ENCODE results near the gene CDKN2C. TPM values are rescaled to one million over a fixed set of nuclear protein-coding genes. Genes with fewer than 3 reads are reported as not detected.
"Not testable (repeated sequence)": the region's sequence is repeated elsewhere in the genome, so short reads cannot be mapped to it uniquely, and the experiment has no call there.

CDKN2C gene
- polyA plus RNA-seq (2013, experiment 1 of 2): 0.85 TPM
- 0.71 TPM for polyA plus RNA-seq (2013, experiment 2 of 2)

- Histone ChIP-seq H3K27ac (ENCODE audit: low read depth, low read length, severe bottlenecking) (no peak within 1 kb of the TSS), H3K4me3 (ENCODE audit: extremely low read depth, insufficient read depth, low read length, poor library complexity, severe bottlenecking) (peak within 1 kb of the TSS; percentile 55), H3K9me3 (ENCODE audit: control insufficient read depth, low read length) (no peaks in the 10 kb centered on the region), H3K4me1 (ENCODE audit: control insufficient read depth, insufficient read depth, low read length, poor library complexity, severe bottlenecking) (peaks cover 8% of the 10 kb centered on the region), H3K36me3 (ENCODE audit: control insufficient read depth, insufficient read depth, low read length) (no peaks in the 10 kb centered on the region)
- WGBS, 2 experiments (ENCODE audit: insufficient coverage in 2 of 2): 0 to 1% methylated on average over 30 to 38 of the region's 44 CpGs
Observed at GRCh38 chr1:50969611-50970508, at the start of gene CDKN2C. CDKN2C (plus strand) TSS chr1:50970245; CDS start chr1:50970369, 124 bp downstream.

GRCh38 chr1:50920409-50920808 is 49.6 kb upstream of the CDKN2C start:
- WGBS, 2 experiments (ENCODE audit: insufficient coverage in 2 of 2): 100% methylated on average over 1 of the region's 1 CpG; no CpG with 5 or more reads in 1 of the 2 experiments
- no peak overlapping the region for H3K4me3 ChIP-seq (ENCODE audit: extremely low read depth, insufficient read depth, low read length, poor library complexity, severe bottlenecking)
- no peak overlapping the region for H3K27ac ChIP-seq (ENCODE audit: low read depth, low read length, severe bottlenecking)
- peaks cover 10% of the 10 kb centered on the region for H3K9me3 ChIP-seq (ENCODE audit: control insufficient read depth, low read length)
- no peaks in the 10 kb centered on the region for H3K36me3 ChIP-seq (ENCODE audit: control insufficient read depth, insufficient read depth, low read length)
- no peaks in the 10 kb centered on the region for H3K4me1 ChIP-seq (ENCODE audit: control insufficient read depth, insufficient read depth, low read length, poor library complexity, severe bottlenecking)

- Histone ChIP-seq H3K4me3 (ENCODE audit: extremely low read depth, insufficient read depth, low read length, poor library complexity, severe bottlenecking) (no peak overlapping the region), H3K9me3 (ENCODE audit: control insufficient read depth, low read length) (peaks cover 10% of the 10 kb centered on the region), H3K4me1 (ENCODE audit: control insufficient read depth, insufficient read depth, low read length, poor library complexity, severe bottlenecking) (no peaks in the 10 kb centered on the region), H3K36me3 (ENCODE audit: control insufficient read depth, insufficient read depth, low read length) (no peaks in the 10 kb centered on the region), H3K27ac (ENCODE audit: low read depth, low read length, severe bottlenecking) (no peak overlapping the region)
- 96 to 100% methylated on average over 1 to 3 of the region's 4 CpGs for WGBS, 2 experiments (ENCODE audit: insufficient coverage in 2 of 2)
Observed at GRCh38 chr1:50921029-50921428, 49.0 kb upstream of the CDKN2C start.

- Histone ChIP-seq H3K36me3 (ENCODE audit: control insufficient read depth, insufficient read depth, low read length) (no peaks in the 10 kb centered on the region), H3K27ac (ENCODE audit: low read depth, low read length, severe bottlenecking) (no peak overlapping the region), H3K4me3 (ENCODE audit: extremely low read depth, insufficient read depth, low read length, poor library complexity, severe bottlenecking) (no peak overlapping the region), H3K4me1 (ENCODE audit: control insufficient read depth, insufficient read depth, low read length, poor library complexity, severe bottlenecking) (no peaks in the 10 kb centered on the region), H3K9me3 (ENCODE audit: control insufficient read depth, low read length) (peaks cover 10% of the 10 kb centered on the region)
- WGBS, 2 experiments (ENCODE audit: insufficient coverage in 2 of 2): 83% methylated on average over 1 of the region's 1 CpG; no CpG with 5 or more reads in 1 of the 2 experiments
Observed at GRCh38 chr1:50923564-50923963, 46.5 kb upstream of the CDKN2C start.

GRCh38 chr1:50929376-50929958 is 40.6 kb upstream of the CDKN2C start:
- H3K27ac ChIP-seq (ENCODE audit: low read depth, low read length, severe bottlenecking): no peak overlapping the region
- peaks cover 3% of the 10 kb centered on the region for H3K36me3 ChIP-seq (ENCODE audit: control insufficient read depth, insufficient read depth, low read length)
- no peaks in the 10 kb centered on the region for H3K9me3 ChIP-seq (ENCODE audit: control insufficient read depth, low read length)
- no peaks in the 10 kb centered on the region for H3K4me1 ChIP-seq (ENCODE audit: control insufficient read depth, insufficient read depth, low read length, poor library complexity, severe bottlenecking)
- no CpG with 5 or more reads among the region's 2 CpGs for WGBS, 2 experiments (ENCODE audit: insufficient coverage in 2 of 2)
- H3K4me3 ChIP-seq (ENCODE audit: extremely low read depth, insufficient read depth, low read length, poor library complexity, severe bottlenecking): no peak overlapping the region

GRCh38 chr1:50930193-50930592 is 39.9 kb upstream of the CDKN2C start:
- H3K4me3 ChIP-seq (ENCODE audit: extremely low read depth, insufficient read depth, low read length, poor library complexity, severe bottlenecking): no peak overlapping the region
- H3K36me3 ChIP-seq (ENCODE audit: control insufficient read depth, insufficient read depth, low read length): peaks cover 3% of the 10 kb centered on the region
- H3K9me3 ChIP-seq (ENCODE audit: control insufficient read depth, low read length): no peaks in the 10 kb centered on the region
- H3K4me1 ChIP-seq (ENCODE audit: control insufficient read depth, insufficient read depth, low read length, poor library complexity, severe bottlenecking): no peaks in the 10 kb centered on the region
- no peak overlapping the region for H3K27ac ChIP-seq (ENCODE audit: low read depth, low read length, severe bottlenecking)

GRCh38 chr1:50930965-50931737 is 38.9 kb upstream of the CDKN2C start:
- Histone ChIP-seq H3K4me3 (ENCODE audit: extremely low read depth, insufficient read depth, low read length, poor library complexity, severe bottlenecking) (no peak overlapping the region), H3K27ac (ENCODE audit: low read depth, low read length, severe bottlenecking) (no peak overlapping the region), H3K4me1 (ENCODE audit: control insufficient read depth, insufficient read depth, low read length, poor library complexity, severe bottlenecking) (no peaks in the 10 kb centered on the region), H3K36me3 (ENCODE audit: control insufficient read depth, insufficient read depth, low read length) (peaks cover 3% of the 10 kb centered on the region), H3K9me3 (ENCODE audit: control insufficient read depth, low read length) (no peaks in the 10 kb centered on the region)
- WGBS, 2 experiments (ENCODE audit: insufficient coverage in 2 of 2): 89% methylated on average over 4 of the region's 6 CpGs; no CpG with 5 or more reads in 1 of the 2 experiments

- H3K9me3 ChIP-seq (ENCODE audit: control insufficient read depth, low read length); H3K4me1 ChIP-seq (ENCODE audit: control insufficient read depth, insufficient read depth, low read length, poor library complexity, severe bottlenecking); H3K4me3 ChIP-seq (ENCODE audit: extremely low read depth, insufficient read depth, low read length, poor library complexity, severe bottlenecking); H3K36me3 ChIP-seq (ENCODE audit: control insufficient read depth, insufficient read depth, low read length); H3K27ac ChIP-seq (ENCODE audit: low read depth, low read length, severe bottlenecking): not testable (repeated sequence)
- 92 to 95% methylated on average over 2 to 3 of the region's 4 CpGs for WGBS, 2 experiments (ENCODE audit: insufficient coverage in 2 of 2)
Observed at GRCh38 chr1:50932043-50932442, 38.0 kb upstream of the CDKN2C start.

- H3K27ac ChIP-seq (ENCODE audit: low read depth, low read length, severe bottlenecking); H3K9me3 ChIP-seq (ENCODE audit: control insufficient read depth, low read length); H3K4me1 ChIP-seq (ENCODE audit: control insufficient read depth, insufficient read depth, low read length, poor library complexity, severe bottlenecking); H3K36me3 ChIP-seq (ENCODE audit: control insufficient read depth, insufficient read depth, low read length); H3K4me3 ChIP-seq (ENCODE audit: extremely low read depth, insufficient read depth, low read length, poor library complexity, severe bottlenecking): not testable (repeated sequence)
- WGBS, 2 experiments (ENCODE audit: insufficient coverage in 2 of 2): 100% methylated on average over 1 to 2 of the region's 3 CpGs
Observed at GRCh38 chr1:50933770-50934169, 36.3 kb upstream of the CDKN2C start.

GRCh38 chr1:50934838-50935237 is 35.2 kb upstream of the CDKN2C start:
- no peak overlapping the region for H3K4me3 ChIP-seq (ENCODE audit: extremely low read depth, insufficient read depth, low read length, poor library complexity, severe bottlenecking)
- no peaks in the 10 kb centered on the region for H3K9me3 ChIP-seq (ENCODE audit: control insufficient read depth, low read length)
- H3K36me3 ChIP-seq (ENCODE audit: control insufficient read depth, insufficient read depth, low read length): peaks cover 3% of the 10 kb centered on the region
- H3K27ac ChIP-seq (ENCODE audit: low read depth, low read length, severe bottlenecking): no peak overlapping the region
- no peaks in the 10 kb centered on the region for H3K4me1 ChIP-seq (ENCODE audit: control insufficient read depth, insufficient read depth, low read length, poor library complexity, severe bottlenecking)

All from mesodermal cell (in vitro differentiated cells).